Hair follicular keratinocyte (primary cell): ENCODE measurements around the gene ERCC8. TPM values are rescaled to one million over a fixed set of nuclear protein-coding genes. Genes with fewer than 3 reads are reported as not detected.

Experiments used
- total RNA-seq: library from RNA; depleted of rRNA; stranded (reverse); fragments of >200 nt; gene quantifications from 2 replicates; pipeline ENCODE4 v1.2.3, GENCODE V29; 2015

ERCC8 gene
- total RNA-seq, result 18.4 and 20.9 TPM in 2 replicates

GRCh38 chr5:60944904-60945812 lies at the start of gene ERCC8, which contains the start of gene NDUFAF2:
Gene ERCC8 (minus strand): TSS chr5:60945070. CDS start chr5:60945008, 62 bp downstream.
Gene NDUFAF2 (plus strand): TSS chr5:60945205. CDS start chr5:60945256, 51 bp downstream.

GRCh38 chr5:60843936-60844905 lies 100.6 kb downstream of the ERCC8 start, which contains the start of gene ELOVL7:
Gene ELOVL7 (minus strand): TSS chr5:60844269. CDS start chr5:60787397, 56,872 bp downstream.

Other genes with a start within 250 kb of the ERCC8 start
- gene DEPDC1B, start 244.9 kb downstream of the ERCC8 start, total RNA-seq, result 13.4 and 31.8 TPM in 2 replicates
- 8.1 and 13.5 TPM in 2 replicates for gene ELOVL7, start 100.8 kb downstream of the ERCC8 start, total RNA-seq
- gene NDUFAF2, start 135 bp upstream of the ERCC8 start, total RNA-seq, result 56.9 and 71.8 TPM in 2 replicates
- gene SMIM15, start 217.4 kb upstream of the ERCC8 start, total RNA-seq, result 52.7 and 54.6 TPM in 2 replicates